CD4-positive, alpha-beta T cell treated with Interleukin-2 at 100 ng/mL for 4 hours (primary cell): ENCODE measurements around the gene THSD7A.

ENCODE experiments used
- DNase-seq: peaks from one replicate; pipeline ENCODE4 v3.0.0-alpha.2; 2020; ENCODE audit warnings: low spot score

THSD7A gene

DNA sequence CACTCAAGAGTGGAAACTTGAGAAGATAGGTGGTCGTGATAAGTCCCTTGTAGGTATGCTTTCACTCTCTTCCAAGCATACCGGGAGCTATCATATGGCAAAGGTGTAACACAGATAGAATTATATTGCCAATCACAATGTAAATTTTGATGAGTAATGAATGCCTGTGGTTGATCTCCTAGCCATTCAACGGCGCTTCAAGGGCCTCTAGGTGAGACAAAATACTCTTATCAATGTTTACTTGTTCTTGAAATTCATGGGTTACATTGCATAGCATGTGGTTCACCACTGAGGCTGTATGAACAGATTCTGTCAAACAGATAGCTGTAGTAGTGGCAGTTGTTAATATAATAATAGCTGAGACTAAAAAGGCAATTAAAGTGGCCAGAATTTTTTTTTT is 82.4 kb downstream of the THSD7A start:
- DNase-seq = no peak

- DNase-seq = no peak
Observed at GRCh38 chr7:11748884-11749283, 83.1 kb downstream of the THSD7A start.

DNA sequence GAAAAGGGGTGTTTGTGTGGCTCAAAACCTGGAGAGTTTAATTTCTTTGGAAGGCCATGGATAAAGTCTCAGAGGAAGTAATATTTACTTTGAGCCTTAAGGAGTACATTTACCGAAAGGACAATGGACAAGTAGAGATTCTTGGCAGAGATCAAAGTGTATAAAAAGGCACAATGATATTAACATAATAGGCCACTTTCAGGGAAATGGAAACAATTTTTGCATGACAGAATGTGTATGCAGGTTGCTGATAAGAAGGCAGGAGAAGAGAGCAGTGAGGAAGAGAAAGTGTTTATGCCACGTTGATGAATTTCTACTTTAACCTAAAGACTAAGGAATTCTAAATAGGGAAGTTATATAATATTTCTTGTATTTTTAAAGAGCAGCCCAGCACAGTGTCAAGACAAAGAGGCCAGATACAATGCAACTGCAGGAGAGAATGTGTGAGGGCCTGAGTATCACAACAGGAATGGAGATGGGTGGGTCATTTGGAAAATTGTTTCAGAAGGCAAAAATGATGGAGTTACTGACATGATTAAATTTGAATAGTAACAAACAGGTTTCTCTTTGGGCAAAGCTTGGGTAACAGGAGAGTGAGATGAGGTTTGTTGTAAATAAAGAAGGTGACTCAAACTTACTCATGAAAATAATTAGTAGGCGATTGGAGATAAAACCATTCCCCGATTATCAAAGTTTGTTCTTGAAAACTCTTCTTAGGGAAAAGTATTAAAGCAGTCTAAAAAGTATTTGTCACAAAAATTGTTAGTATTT is 84.1 kb downstream of the THSD7A start:
- DNase-seq = no peak

- no peak for DNase-seq
Observed at GRCh38 chr7:11746591-11746990, 85.4 kb downstream of the THSD7A start.

DNA sequence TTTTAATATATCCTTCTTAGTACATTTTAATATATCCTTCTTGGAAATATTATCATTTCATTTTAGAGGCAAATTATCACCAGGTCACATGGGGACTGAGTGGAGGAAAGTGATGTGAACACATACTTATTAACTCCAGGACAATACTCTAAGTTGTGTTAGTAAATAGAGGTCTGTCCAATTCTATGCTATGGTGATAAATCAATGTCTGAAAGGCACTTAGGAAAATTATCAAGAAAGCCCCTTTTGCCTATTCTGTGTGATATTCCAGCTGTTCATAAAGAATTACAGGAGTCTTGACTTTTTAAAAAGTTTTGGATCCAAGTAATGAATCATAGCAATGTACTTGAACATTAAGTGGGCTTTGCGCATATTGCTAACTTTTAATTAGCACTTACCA is 88.5 kb downstream of the THSD7A start:
- no peak for DNase-seq

GRCh38 chr7:11743016-11743415 is 89.0 kb downstream of the THSD7A start:
- no peak for DNase-seq

DNA sequence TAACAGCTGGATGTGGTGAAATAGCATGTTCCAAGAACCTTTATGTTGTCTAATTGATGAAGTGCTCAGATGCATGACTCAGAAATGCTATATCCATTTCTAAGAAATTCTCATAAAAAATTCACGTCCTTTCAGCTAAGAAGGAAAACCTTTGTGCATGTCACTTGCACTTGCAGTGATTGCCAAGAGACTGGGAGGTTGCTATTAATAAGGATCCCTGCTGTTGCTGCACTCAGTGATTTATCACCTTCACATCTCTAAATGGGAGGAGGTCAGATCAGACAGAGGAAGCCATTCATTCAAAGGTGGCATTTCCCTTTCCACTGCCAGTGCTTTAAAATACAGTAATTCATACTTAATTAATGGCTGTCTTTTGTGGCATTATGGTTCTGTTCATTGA is 89.5 kb downstream of the THSD7A start:
- DNase-seq = no peak

GRCh38 chr7:11737723-11738122 is 94.3 kb downstream of the THSD7A start:
- no peak for DNase-seq

DNA sequence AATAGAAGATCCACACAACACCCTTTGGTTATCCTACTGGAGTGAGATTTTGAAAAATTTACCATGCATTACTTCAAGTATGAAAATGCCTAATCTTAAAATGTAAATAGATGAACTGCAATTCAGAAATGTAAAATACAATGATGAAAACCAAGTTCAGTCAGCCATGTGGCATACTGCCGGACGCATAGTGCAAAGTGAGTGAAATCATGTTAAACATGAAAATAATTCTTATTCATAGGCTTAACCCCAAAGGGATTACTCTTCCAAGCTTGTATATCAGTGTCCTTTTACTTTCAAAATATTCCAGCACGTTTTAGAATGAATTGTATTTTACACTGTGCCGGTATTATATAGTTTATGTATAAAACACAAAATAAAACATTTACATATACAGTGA is 99.8 kb downstream of the THSD7A start:
- DNase-seq = no peak

DNA sequence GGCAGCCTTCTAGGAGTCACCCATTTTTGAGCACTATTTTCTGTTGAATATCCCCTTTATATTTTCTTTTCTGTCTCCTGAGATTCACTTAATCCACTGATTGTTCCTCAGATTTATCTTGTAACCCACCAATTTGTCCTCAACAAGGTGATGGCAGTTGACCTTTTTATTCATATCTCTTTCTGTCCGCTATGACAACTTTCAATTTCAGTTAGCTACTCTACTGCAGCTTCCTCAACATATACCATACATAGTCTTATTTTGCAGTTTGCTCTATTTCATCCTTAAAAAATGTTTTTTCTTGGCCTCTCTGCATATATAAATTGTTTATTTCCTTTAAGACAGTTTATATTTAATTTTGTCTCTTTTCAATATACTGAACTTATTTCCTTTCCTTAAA is 101.3 kb downstream of the THSD7A start:
- DNase-seq = no peak

GRCh38 chr7:11727864-11728263 is 104.1 kb downstream of the THSD7A start:
- DNase-seq = no peak

DNA sequence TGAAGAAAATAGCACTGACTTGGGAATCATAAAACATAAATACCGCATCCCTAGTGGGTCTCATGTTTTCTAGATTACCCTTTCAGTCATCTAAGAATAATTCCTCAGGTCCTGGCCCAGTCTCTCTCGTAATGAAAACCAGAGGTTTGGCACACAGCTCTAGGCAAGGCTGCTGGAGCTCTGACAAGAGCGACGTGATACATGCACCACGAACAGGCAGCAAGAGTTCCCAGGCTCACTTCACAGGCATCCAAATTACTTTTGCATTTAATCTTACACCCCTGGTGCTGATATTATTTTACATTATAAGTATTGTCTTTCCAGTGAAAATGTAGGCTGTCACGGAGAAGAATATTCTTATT is 105.2 kb downstream of the THSD7A start:
- no peak for DNase-seq

DNA sequence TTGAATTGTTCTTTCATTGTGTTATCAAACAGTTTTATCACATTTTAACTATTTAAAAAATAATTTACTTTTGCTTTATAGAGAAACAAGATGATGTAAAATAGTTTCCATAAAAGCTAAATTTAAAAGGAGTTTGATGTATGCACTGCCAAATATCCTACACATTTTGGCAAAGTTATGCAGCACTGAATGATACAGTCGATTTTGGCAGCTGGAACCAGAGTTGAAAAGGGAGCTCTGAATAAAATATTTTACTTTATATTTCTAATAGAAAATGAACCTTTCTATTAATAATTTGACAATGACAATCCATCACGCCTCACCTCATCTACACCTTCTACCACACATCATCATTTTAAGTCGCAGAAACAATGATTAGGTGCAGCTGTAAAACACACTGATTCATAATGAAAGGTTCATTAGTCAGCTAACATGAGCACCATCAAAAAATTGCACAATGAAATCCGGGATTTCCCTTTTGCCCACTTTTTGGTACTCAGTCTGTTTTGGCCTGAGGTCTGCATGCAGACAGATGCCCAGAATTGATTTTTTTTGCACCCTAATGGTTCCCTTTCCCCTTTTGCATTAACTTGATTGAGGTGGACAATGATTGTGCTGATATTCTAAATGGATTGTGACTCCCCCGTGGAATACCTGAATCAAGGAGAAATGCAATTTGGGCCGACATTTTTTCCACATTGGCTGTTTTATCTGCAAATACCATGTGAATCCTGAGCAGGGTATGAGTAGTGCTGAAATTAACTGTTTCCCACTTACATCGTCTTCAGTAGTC is 105.8 kb downstream of the THSD7A start:
- no peak for DNase-seq

- DNase-seq = no peak
Observed at GRCh38 chr7:11716185-11716584, 115.8 kb downstream of the THSD7A start.

DNA sequence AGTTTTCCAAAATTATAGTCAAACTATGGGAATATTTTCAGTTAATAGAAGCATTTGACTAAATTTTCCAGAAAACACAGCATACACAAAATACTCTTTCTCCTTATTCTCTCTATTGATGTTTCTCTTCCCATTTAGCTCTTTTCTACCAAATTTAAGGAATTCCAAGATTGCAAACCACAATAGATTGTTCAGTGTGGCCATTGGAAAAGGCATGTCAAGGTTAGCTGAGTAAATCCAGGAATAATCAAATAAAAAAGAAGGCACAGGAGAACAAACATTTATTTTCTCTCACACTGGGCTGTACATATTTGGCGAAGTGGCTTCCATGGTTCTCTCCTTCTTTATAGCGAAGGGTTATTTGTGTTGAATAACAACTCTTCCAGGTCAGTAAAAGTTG is 117.3 kb downstream of the THSD7A start:
- no peak for DNase-seq

DNA sequence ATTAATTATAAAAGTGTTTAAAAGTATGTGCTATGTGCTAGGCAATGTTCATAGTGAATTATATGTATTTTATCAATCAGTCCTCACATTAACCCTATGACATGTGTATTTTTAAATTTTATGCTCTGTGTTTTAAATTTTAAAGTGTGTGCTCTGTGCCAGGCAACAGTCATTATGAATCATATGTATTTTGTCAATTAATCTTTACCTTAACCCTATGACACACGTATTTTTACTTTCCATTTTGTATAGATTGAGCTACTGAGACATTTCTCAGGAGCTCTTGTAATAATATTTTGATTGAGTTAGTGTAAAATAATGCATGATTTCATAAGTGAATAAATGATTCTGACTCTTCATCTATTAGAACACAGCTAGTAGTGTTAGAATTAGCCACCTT is 117.8 kb downstream of the THSD7A start:
- DNase-seq = no peak

DNA sequence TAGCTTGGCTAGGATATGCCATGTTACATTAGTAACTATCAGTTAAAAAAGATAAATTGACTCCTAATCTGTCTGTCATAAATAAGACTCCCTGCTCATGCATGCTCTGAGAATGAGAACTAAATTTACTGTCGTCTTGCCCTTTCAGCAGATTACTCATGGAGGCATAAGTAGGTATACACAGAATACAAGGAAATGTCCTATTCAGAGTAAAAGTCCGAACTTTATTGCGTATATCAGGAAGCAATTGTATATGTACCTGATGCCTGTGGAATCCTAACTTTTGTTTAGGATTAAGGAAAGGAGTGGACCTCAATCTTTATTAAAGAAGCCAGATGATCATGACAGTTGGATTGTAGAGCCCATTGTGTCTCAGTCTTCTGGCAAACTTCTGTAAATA is 118.6 kb downstream of the THSD7A start:
- DNase-seq = no peak

GRCh38 chr7:11710377-11710776 is 121.6 kb downstream of the THSD7A start:
- no peak for DNase-seq

DNA sequence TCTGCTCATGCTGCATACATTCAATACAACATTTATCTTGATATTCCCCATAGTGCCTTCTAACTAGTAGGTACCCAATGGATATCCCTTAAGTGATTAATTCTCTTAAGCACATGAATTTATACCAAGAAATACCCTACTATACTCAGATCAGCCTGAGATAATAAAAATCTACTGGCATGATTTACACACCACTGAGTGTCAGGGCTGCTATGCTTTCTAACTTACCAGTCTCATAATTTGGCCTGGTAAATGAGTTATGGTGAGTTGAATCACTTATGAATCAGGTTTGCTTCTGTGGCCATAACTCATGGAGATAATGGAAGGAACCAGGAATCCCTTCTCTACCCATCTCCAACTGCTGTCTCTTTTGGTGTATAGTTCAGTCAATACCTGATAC is 122.8 kb downstream of the THSD7A start:
- DNase-seq = no peak

DNA sequence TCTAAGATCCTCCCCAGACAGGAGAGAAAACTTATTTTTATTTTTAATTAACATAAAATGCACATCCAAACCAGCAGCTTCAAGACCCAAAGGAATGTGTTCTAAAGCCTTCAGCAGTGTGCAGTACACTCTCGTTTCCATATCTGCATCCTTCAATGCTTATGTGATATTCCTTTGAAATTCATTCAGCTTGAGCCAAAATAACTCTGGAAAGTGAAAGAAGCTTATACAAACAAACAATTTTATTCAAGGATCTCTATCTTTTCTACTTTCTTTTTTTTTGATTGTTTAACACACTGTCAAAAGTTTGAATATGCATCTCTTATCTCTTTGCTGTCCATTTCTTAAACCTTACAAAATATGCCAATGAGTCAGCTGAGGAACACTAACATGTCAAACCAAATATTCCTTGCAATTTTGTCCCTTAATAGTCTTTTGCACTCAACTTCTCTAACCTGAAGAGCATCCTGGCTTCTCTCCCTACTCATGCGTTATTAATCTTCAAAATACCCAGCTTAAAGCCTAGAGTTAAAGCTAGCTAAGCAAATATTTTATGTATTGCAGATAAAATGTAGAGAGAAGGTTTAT is 124.3 kb downstream of the THSD7A start:
- no peak for DNase-seq

DNA sequence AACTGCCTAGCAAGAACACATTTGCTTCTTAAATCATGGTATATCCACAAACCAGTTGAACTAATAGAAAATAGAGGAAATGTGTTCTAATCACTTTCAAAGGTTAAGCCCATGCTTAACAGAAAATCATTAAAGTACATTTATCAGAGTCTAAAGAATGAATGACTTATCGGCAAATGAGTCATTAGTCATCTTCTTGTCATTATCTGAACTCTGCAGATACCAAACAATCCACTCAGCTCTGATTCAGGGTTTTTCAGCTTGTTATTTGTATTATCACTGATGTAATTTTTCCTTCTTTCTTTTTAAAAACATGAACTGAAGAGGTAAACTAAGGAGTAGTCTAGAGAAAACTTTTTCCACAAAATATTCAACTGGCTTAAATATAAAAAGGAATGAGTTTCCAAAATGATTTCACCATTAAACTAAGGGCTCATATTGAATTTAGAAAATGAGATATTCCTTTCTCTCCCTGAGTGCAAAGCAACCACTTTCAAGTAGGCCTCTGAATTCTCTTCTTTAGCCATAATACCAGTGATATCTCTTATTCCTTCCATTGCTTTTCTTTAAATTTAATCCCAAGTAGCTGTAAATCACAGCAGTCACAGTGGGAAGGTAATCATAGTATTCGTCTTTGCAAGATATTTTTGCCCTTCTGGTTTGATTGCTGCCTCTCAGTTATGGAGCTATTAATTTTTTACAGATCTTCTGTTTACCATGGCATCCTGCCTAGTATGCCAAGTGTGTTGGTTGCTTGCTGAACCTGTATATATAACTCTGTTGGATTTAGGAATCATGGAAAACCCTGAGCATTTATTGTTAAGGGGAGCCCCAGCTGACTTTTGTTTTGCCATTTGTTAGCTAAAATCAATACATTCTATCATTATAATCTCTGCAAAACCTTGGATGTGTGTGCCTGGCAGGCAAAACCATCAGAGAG is 125.1 kb downstream of the THSD7A start:
- DNase-seq = no peak

- DNase-seq = no peak
Observed at GRCh38 chr7:11703829-11704228, 128.2 kb downstream of the THSD7A start.
